ENCODE data around the gene EMC10. TPM values are rescaled to one million over a fixed set of nuclear protein-coding genes. Genes with fewer than 3 reads are reported as not detected.

The EMC10 gene
- total and polyA plus RNA-seq, 4 donors, result 62.2 to 165 (median 137) TPM

GRCh38 chr19:50514346-50515167 is 38.2 kb downstream of the EMC10 start:
- no peak for TF ChIP-seq CTCF (IDR thresholded peaks at IDR 0.05; ENCODE audit: control extremely low read depth, extremely low read depth)
- DNase-seq (no peak), ATAC-seq (ENCODE audit: insufficient read depth, low FRiP score) (no peak)
- WGBS, 2 donors, result 37 to 56% methylated on average over 37 to 38 of the region's 38 CpGs
- Histone ChIP-seq H3K27me3 (ENCODE audit: control insufficient read depth in 3 of 3, insufficient read depth in 3 of 3, low read length in 2 of 3) (no peaks in the 10 kb centered on the region), H3K9ac (ENCODE audit: insufficient read depth in 1 of 2, low read length in 2 of 2) (no peak overlapping the region), H3K27ac (ENCODE audit: low read depth in 1 of 2, low read length in 1 of 2) (no peak overlapping the region), H3K9me3 (ENCODE audit: control insufficient read depth in 4 of 4, insufficient read depth in 3 of 4, low read length in 3 of 4) (peaks cover 0 to 9% (median 0%) of the 10 kb centered on the region in 4 donors), H3K36me3 (ENCODE audit: control insufficient read depth in 4 of 4, insufficient read depth in 4 of 4, low read length in 4 of 4) (peaks cover 0 to 6% (median 0%) of the 10 kb centered on the region in 4 donors), H3K4me1 (ENCODE audit: control insufficient read depth in 5 of 5, insufficient read depth in 5 of 5, low read length in 5 of 5) (peaks cover 0 to 10% (median 0%) of the 10 kb centered on the region in 5 donors), H3K4me3 (no peak overlapping the region)

GRCh38 chr19:50515168-50515561 is 38.9 kb downstream of the EMC10 start:
- Histone ChIP-seq H3K9me3 (ENCODE audit: control insufficient read depth in 4 of 4, insufficient read depth in 3 of 4, low read length in 3 of 4) (peaks cover 0 to 9% (median 0%) of the 10 kb centered on the region in 4 donors), H3K27ac (ENCODE audit: low read depth in 1 of 2, low read length in 1 of 2) (no peak overlapping the region), H3K9ac (ENCODE audit: insufficient read depth in 1 of 2, low read length in 2 of 2) (no peak overlapping the region), H3K4me3 (no peak overlapping the region), H3K36me3 (ENCODE audit: control insufficient read depth in 4 of 4, insufficient read depth in 4 of 4, low read length in 4 of 4) (peaks cover 0 to 6% (median 0%) of the 10 kb centered on the region in 4 donors), H3K4me1 (ENCODE audit: control insufficient read depth in 5 of 5, insufficient read depth in 5 of 5, low read length in 5 of 5) (peaks cover 0 to 7% (median 0%) of the 10 kb centered on the region in 5 donors), H3K27me3 (ENCODE audit: control insufficient read depth in 3 of 3, insufficient read depth in 3 of 3, low read length in 2 of 3) (no peaks in the 10 kb centered on the region)
- TF ChIP-seq CTCF (IDR thresholded peaks at IDR 0.05; ENCODE audit: control extremely low read depth, extremely low read depth), result no peak
- DNase-seq (no peak), ATAC-seq (ENCODE audit: insufficient read depth, low FRiP score) (no peak)
- WGBS, 2 donors, result 69 to 80% methylated on average over 11 of the region's 11 CpGs

GRCh38 chr19:50516456-50516855 is 40.1 kb downstream of the EMC10 start:
- 41 to 51% methylated on average over 12 of the region's 12 CpGs for WGBS, 2 donors
- TF ChIP-seq CTCF (IDR thresholded peaks at IDR 0.05; ENCODE audit: control extremely low read depth, extremely low read depth), result no peak
- peaks cover 0 to 6% (median 0%) of the 10 kb centered on the region in 4 donors for H3K36me3 ChIP-seq (ENCODE audit: control insufficient read depth in 4 of 4, insufficient read depth in 4 of 4, low read length in 4 of 4)
- H3K27me3 ChIP-seq (ENCODE audit: control insufficient read depth in 3 of 3, insufficient read depth in 3 of 3, low read length in 2 of 3), result no peaks in the 10 kb centered on the region
- DNase-seq, result no peak
- H3K4me1 ChIP-seq (ENCODE audit: control insufficient read depth in 5 of 5, insufficient read depth in 5 of 5, low read length in 5 of 5), result no peaks in the 10 kb centered on the region
- ATAC-seq (ENCODE audit: insufficient read depth, low FRiP score), result no peak
- H3K9ac ChIP-seq (ENCODE audit: insufficient read depth in 1 of 2, low read length in 2 of 2), result no peak overlapping the region
- peaks cover 0 to 9% (median 0%) of the 10 kb centered on the region in 4 donors for H3K9me3 ChIP-seq (ENCODE audit: control insufficient read depth in 4 of 4, insufficient read depth in 3 of 4, low read length in 3 of 4)
- H3K4me3 ChIP-seq, result no peak overlapping the region
- no peak overlapping the region for H3K27ac ChIP-seq (ENCODE audit: low read depth in 1 of 2, low read length in 1 of 2)
